Mammary epithelial cell (primary cell): ENCODE data around the gene RELN.

Source experiments
- EZH2 ChIP-seq: IDR thresholded peaks from 2 replicates; pipeline ENCODE4 v1.6.1; 2012; ENCODE audit warnings: low read length, inconsistent platforms, borderline replicate concordance
- TF ChIP-seq, protein P1 (sequence below), 2 donors: IDR thresholded peaks in 1 of 2; conservative IDR thresholded peaks in 1 of 2; 2 replicates each; pipeline ENCODE4 v1.5.1; 2011 to 2012; ENCODE audit warnings: inconsistent platforms in 2 of 2, low read length in 2 of 2, mild to moderate bottlenecking in 2 of 2, control low read depth in 1 of 2, low read depth in 1 of 2; ENCODE audit not compliant: insufficient read depth in 1 of 2; ENCODE audit errors: extremely low read depth in 1 of 2

GRCh38 chr7:103628742-103629141, 360.7 kb downstream of the RELN start:
- TF ChIP-seq, protein P1, sequence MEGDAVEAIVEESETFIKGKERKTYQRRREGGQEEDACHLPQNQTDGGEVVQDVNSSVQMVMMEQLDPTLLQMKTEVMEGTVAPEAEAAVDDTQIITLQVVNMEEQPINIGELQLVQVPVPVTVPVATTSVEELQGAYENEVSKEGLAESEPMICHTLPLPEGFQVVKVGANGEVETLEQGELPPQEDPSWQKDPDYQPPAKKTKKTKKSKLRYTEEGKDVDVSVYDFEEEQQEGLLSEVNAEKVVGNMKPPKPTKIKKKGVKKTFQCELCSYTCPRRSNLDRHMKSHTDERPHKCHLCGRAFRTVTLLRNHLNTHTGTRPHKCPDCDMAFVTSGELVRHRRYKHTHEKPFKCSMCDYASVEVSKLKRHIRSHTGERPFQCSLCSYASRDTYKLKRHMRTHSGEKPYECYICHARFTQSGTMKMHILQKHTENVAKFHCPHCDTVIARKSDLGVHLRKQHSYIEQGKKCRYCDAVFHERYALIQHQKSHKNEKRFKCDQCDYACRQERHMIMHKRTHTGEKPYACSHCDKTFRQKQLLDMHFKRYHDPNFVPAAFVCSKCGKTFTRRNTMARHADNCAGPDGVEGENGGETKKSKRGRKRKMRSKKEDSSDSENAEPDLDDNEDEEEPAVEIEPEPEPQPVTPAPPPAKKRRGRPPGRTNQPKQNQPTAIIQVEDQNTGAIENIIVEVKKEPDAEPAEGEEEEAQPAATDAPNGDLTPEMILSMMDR (conservative IDR thresholded peaks at IDR 0.05 in 1 of 2, IDR thresholded peaks at IDR 0.05 in 1 of 2; ENCODE audit: extremely low read depth in 1 of 2, insufficient read depth in 1 of 2, low read depth in 1 of 2, low read length in 2 of 2) = no peak
- TF ChIP-seq EZH2 = no peak
